ENCODE measurements around the gene TTF2. TPM values are rescaled to one million over a fixed set of nuclear protein-coding genes. Genes with fewer than 3 reads are reported as not detected.

Gene TTF2
- total RNA-seq, 1 experiment from 2014 or later, result 88.8 TPM

- ChIA-PET CTCF (no interaction called here), POLR2A (no interaction called here)
- Mint-ChIP-seq H3K36me3 (no peaks in the 10 kb centered on the region), H3K9me3 (no peaks in the 10 kb centered on the region), H3K4me1 (peaks cover 25% of the 10 kb centered on the region), H3K27me3 (ENCODE audit: low read depth) (peaks cover 4% of the 10 kb centered on the region), H3K4me3 (no peak overlapping the region), H3K27ac (no peak overlapping the region)
- ATAC-seq (no peak), DNase-seq (ENCODE audit: low spot score) (no peak)
- TF ChIP-seq ZNF121 (CRISPR knock-in tag; IDR thresholded peaks at IDR 0.05), result no peak
- no peak for TF ChIP-seq ATF6 (CRISPR knock-in tag; IDR thresholded peaks at IDR 0.05)
- no peak for TF ChIP-seq AFF4 (CRISPR knock-in tag; IDR thresholded peaks at IDR 0.05; ENCODE audit: borderline replicate concordance)
- TF ChIP-seq ATF3 (CRISPR knock-in tag; conservative IDR thresholded peaks at IDR 0.05), result no peak
- TF ChIP-seq FOXJ3 (CRISPR knock-in tag; IDR thresholded peaks at IDR 0.05; ENCODE audit: borderline replicate concordance), result no peak
- no peak for TF ChIP-seq GTF2I (CRISPR knock-in tag; conservative IDR thresholded peaks at IDR 0.05)
- no peak for TF ChIP-seq HMGA2 (CRISPR knock-in tag; IDR thresholded peaks at IDR 0.05)
- TF ChIP-seq CREB1 (CRISPR knock-in tag; IDR thresholded peaks at IDR 0.05), result no peak
These were observed 27.9 kb upstream of the TTF2 start for GRCh38 chr1:117032266-117032665.

- DNase-seq (ENCODE audit: low spot score), result no peak
- Mint-ChIP-seq H3K36me3 (no peaks in the 10 kb centered on the region), H3K27ac (no peak overlapping the region), H3K4me3 (no peak overlapping the region), H3K27me3 (ENCODE audit: low read depth) (peaks cover 4% of the 10 kb centered on the region), H3K9me3 (no peaks in the 10 kb centered on the region), H3K4me1 (peaks cover 25% of the 10 kb centered on the region)
- TF ChIP-seq ATF6 (CRISPR knock-in tag; IDR thresholded peaks at IDR 0.05) (no peak), OVOL2 (CRISPR knock-in tag; IDR thresholded peaks at IDR 0.05; ENCODE audit: borderline replicate concordance) (no peak), ELF4 (CRISPR knock-in tag; IDR thresholded peaks at IDR 0.05; ENCODE audit: low read depth) (no peak), FOXJ3 (CRISPR knock-in tag; IDR thresholded peaks at IDR 0.05; ENCODE audit: borderline replicate concordance) (no peak), GABPB1 (CRISPR knock-in tag; IDR thresholded peaks at IDR 0.05) (no peak), SMAD3 (CRISPR knock-in tag; IDR thresholded peaks at IDR 0.05; ENCODE audit: borderline replicate concordance) (no peak), ETV6 (CRISPR knock-in tag; IDR thresholded peaks at IDR 0.05) (no peak), ZNF121 (CRISPR knock-in tag; IDR thresholded peaks at IDR 0.05) (no peak), ZNF396 (CRISPR knock-in tag; IDR thresholded peaks at IDR 0.05; ENCODE audit: borderline replicate concordance) (no peak), MYBL2 (CRISPR knock-in tag; IDR thresholded peaks at IDR 0.05) (no peak), ZMAT4 (CRISPR knock-in tag; IDR thresholded peaks at IDR 0.05) (no peak), ZNF219 (CRISPR knock-in tag; IDR thresholded peaks at IDR 0.05; ENCODE audit: borderline replicate concordance) (no peak), ZBTB43 (CRISPR knock-in tag; IDR thresholded peaks at IDR 0.05) (no peak), ATF3 (CRISPR knock-in tag; conservative IDR thresholded peaks at IDR 0.05) (no peak)
- ChIA-PET POLR2A (interaction anchor here (0.6 kb wide), 1 partner anchor 45 kb away, joined by 3 read pairs; no protein-coding TSS in a partner anchor), CTCF (interaction anchor here (1.0 kb wide), 1 partner anchor 98 kb away, joined by 3 read pairs; no protein-coding TSS in a partner anchor)
- no peak for ATAC-seq
These were observed 27.2 kb upstream of the TTF2 start for GRCh38 chr1:117032681-117033539.
